ENCODE measurements around the gene KLRK1.
"Not testable (repeated sequence)": the region's sequence is repeated elsewhere in the genome, so short reads cannot be mapped to it uniquely, and the experiment has no call there.

KLRK1 gene

GRCh38 chr12:10361622-10362021 is 28.2 kb downstream of the KLRK1 start:
- DNase-seq, result peak; percentile 89

GRCh38 chr12:10361084-10361483 is 28.8 kb downstream of the KLRK1 start:
- peak; percentile 98 for DNase-seq

GRCh38 chr12:10358969-10359368 is 30.9 kb downstream of the KLRK1 start:
- no peak for DNase-seq

GRCh38 chr12:10358131-10358530 is 31.7 kb downstream of the KLRK1 start:
- peak; percentile 89 for DNase-seq

GRCh38 chr12:10354502-10354901 is 35.3 kb downstream of the KLRK1 start:
- peak; percentile 37 for DNase-seq

GRCh38 chr12:10354071-10354470 is 35.8 kb downstream of the KLRK1 start:
- DNase-seq, result peak; percentile 65

GRCh38 chr12:10351457-10351856 is 38.4 kb downstream of the KLRK1 start:
- not testable (repeated sequence) for DNase-seq

GRCh38 chr12:10341892-10342509 is 47.8 kb downstream of the KLRK1 start:
- no peak for DNase-seq

- not testable (repeated sequence) for DNase-seq
These were observed 48.9 kb downstream of the KLRK1 start for GRCh38 chr12:10340946-10341345.

- no peak for DNase-seq
These were observed 50.6 kb downstream of the KLRK1 start for GRCh38 chr12:10339053-10339840.

- not testable (repeated sequence) for DNase-seq
These were observed 51.4 kb downstream of the KLRK1 start for GRCh38 chr12:10338470-10338869.

- not testable (repeated sequence) for DNase-seq
These were observed 53.6 kb downstream of the KLRK1 start for GRCh38 chr12:10336196-10336595.

- peak; percentile 71 for DNase-seq
These were observed 58.1 kb downstream of the KLRK1 start for GRCh38 chr12:10331642-10332239.

- DNase-seq, result not testable (repeated sequence)
These were observed 61.1 kb downstream of the KLRK1 start for GRCh38 chr12:10328691-10329090.
